ENCODE results near the gene C4orf50.

The C4orf50 gene

GRCh38 chr4:5992828-5993321 lies 25.4 kb downstream of the C4orf50 start:
- no peak overlapping the region for H3K9ac ChIP-seq (ENCODE audit: low read length in 2 of 2)
- peaks cover 9 to 12% of the 10 kb centered on the region in 2 donors for H3K27me3 ChIP-seq (ENCODE audit: control insufficient read depth in 1 of 2, insufficient read depth in 2 of 2, low read length in 2 of 2)

DNA sequence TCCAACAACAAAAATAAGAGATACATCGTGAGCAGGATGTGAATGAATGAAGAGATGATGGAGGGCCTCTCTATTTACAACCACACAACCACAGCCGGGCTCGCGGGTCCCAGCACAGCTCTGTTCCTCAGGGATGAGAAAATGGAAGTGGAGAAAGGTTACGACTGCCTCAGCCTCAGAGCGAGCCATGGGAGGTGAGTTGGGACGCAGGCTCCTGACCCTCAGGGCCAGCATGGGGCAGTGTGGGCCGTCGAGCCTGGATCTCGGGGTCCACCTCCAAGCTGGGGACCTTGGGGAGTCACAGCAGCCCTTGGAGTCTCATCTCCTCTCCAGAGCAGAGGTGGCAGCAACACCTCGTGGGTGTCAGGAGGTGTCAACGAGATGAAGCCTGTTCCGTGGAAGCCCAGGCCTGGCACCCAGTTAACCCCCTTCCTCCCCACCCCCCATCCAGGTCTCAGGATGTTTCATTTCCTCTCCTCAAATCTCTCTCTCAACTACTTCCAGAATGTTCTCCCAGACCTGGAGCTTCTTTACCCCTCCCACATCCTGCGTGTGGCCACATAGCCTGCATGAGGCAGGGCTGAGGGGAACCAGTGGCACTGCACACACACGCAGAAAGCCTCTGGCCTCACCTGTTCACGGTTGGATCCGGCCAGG lies 25.9 kb downstream of the C4orf50 start:
- Histone ChIP-seq H3K27ac (ENCODE audit: low read length) (no peak overlapping the region), H3K9ac (ENCODE audit: low read length in 2 of 2) (no peak overlapping the region), H3K36me3 (ENCODE audit: control insufficient read depth in 2 of 2, insufficient read depth in 2 of 2, low read length in 2 of 2) (no peaks in the 10 kb centered on the region), H3K4me1 (ENCODE audit: control insufficient read depth, insufficient read depth, low read length) (no peaks in the 10 kb centered on the region), H3K27me3 (ENCODE audit: control insufficient read depth in 1 of 2, insufficient read depth in 2 of 2, low read length in 2 of 2) (peaks cover 9 to 12% of the 10 kb centered on the region in 2 donors), H3K9me3 (ENCODE audit: control insufficient read depth in 2 of 2, low read length in 2 of 2) (no peaks in the 10 kb centered on the region), H3K4me3 (ENCODE audit: low read length in 2 of 2) (no peak overlapping the region)

More at GRCh38 chr4:5992828-5993321, 25.4 kb downstream of the C4orf50 start:
- Histone ChIP-seq H3K4me1 (ENCODE audit: control insufficient read depth, insufficient read depth, low read length) (no peaks in the 10 kb centered on the region), H3K27ac (ENCODE audit: low read length) (no peak overlapping the region), H3K4me3 (ENCODE audit: low read length in 2 of 2) (no peak overlapping the region), H3K36me3 (ENCODE audit: control insufficient read depth in 2 of 2, insufficient read depth in 2 of 2, low read length in 2 of 2) (no peaks in the 10 kb centered on the region), H3K9me3 (ENCODE audit: control insufficient read depth in 2 of 2, low read length in 2 of 2) (no peaks in the 10 kb centered on the region)

GRCh38 chr4:5991405-5991804 lies 26.8 kb downstream of the C4orf50 start:
- no peak overlapping the region for H3K4me3 ChIP-seq (ENCODE audit: low read length in 2 of 2)
- H3K27me3 ChIP-seq (ENCODE audit: control insufficient read depth in 1 of 2, insufficient read depth in 2 of 2, low read length in 2 of 2) = peaks cover 9 to 12% of the 10 kb centered on the region in 2 donors
- no peaks in the 10 kb centered on the region for H3K9me3 ChIP-seq (ENCODE audit: control insufficient read depth in 2 of 2, low read length in 2 of 2)
- no peaks in the 10 kb centered on the region for H3K36me3 ChIP-seq (ENCODE audit: control insufficient read depth in 2 of 2, insufficient read depth in 2 of 2, low read length in 2 of 2)
- no peak overlapping the region for H3K9ac ChIP-seq (ENCODE audit: low read length in 2 of 2)
- H3K27ac ChIP-seq (ENCODE audit: low read length) = no peak overlapping the region
- H3K4me1 ChIP-seq (ENCODE audit: control insufficient read depth, insufficient read depth, low read length) = no peaks in the 10 kb centered on the region

DNA sequence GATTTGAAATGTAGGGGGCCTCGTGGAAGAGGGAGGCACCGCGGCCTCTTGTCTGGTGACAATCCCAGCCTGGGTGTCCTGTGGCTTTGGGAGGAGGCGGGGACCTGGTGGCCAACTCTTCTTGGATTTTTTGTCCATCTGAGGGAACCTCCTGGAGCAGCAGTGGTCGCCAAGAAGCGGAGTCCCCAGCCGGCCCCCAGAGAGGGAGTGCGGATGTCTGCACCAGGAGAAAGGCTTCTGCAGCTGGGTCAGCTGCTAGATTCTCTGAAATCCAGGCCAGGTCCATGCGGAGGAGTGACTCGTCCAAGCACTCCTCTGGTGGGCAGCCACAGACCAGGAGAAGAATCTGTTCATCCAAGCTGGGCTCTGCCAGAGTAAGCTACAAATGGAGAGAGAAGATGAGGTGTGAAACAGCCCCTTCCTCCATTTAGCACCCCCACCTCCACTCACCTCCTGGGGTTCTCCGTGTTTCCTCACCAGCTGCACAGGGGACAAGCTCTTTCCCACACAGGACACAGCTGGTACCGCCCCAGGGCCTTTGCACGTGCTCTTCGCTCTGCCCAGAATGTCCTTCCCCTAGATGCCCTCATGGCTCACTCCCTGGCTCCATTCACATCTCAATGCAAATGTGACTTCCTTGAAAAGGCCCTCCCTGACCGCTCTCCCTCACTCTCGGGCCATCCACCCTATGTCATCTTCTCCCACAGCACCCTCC lies 27.6 kb downstream of the C4orf50 start:
- peaks cover 9 to 12% of the 10 kb centered on the region in 2 donors for H3K27me3 ChIP-seq (ENCODE audit: control insufficient read depth in 1 of 2, insufficient read depth in 2 of 2, low read length in 2 of 2)
- H3K4me1 ChIP-seq (ENCODE audit: control insufficient read depth, insufficient read depth, low read length) = no peaks in the 10 kb centered on the region
- H3K27ac ChIP-seq (ENCODE audit: low read length) = no peak overlapping the region
- no peak overlapping the region for H3K9ac ChIP-seq (ENCODE audit: low read length in 2 of 2)
- no peak overlapping the region for H3K4me3 ChIP-seq (ENCODE audit: low read length in 2 of 2)
- no peaks in the 10 kb centered on the region for H3K36me3 ChIP-seq (ENCODE audit: control insufficient read depth in 2 of 2, insufficient read depth in 2 of 2, low read length in 2 of 2)
- no peaks in the 10 kb centered on the region for H3K9me3 ChIP-seq (ENCODE audit: control insufficient read depth in 2 of 2, low read length in 2 of 2)

DNA sequence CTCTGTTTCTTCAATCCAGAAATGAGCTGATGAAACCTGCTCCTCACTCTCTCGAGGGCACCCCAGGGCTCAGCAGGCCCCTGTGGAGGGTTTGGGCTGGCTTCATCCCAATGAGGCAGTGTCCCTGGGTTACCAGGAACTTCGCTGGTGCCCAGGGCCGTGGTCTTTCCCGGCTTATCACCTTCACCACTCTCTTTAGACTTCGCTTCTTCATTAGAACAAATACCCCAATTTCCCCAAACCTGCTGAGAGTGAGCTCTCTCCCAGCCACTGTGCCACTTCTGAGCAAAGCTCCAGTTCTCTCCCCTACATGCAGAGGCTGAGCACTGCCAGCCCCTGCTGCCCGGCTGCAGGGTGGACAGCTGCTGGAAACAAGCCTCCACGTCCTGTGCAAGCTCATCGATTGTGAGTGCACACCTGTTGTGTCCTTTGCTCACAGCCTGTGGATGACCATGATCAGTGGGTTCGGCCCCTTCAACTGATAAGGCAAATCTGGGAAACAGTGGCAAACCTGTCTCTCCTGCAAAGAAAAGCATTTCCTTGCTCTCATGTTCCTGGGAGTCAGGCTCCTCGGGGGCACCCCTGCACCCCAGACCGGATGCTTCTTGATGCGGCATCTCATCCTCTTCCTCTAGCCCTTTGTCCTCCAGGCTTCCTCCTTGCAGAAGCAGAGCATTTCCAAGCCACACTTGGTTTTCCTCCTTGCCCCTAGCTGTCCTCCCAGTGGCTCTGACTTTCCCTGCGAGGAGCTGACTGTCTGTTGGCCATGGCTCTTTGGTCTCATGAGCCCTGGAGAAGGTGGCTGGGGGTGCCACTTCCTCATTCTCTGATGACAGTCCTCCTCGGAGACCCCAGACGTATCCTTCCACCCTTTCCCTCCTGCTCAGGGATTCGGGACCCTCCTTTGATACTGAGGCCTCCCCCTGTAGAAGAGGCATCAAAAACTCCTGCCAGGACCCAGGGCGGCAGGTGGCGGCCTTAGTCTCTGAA lies 28.7 kb downstream of the C4orf50 start:
- no peaks in the 10 kb centered on the region for H3K36me3 ChIP-seq (ENCODE audit: control insufficient read depth in 2 of 2, insufficient read depth in 2 of 2, low read length in 2 of 2)
- no peak overlapping the region for H3K27ac ChIP-seq (ENCODE audit: low read length)
- no peak overlapping the region for H3K9ac ChIP-seq (ENCODE audit: low read length in 2 of 2)
- no peak overlapping the region for H3K4me3 ChIP-seq (ENCODE audit: low read length in 2 of 2)
- H3K4me1 ChIP-seq (ENCODE audit: control insufficient read depth, insufficient read depth, low read length) = no peaks in the 10 kb centered on the region
- peaks cover 9 to 11% of the 10 kb centered on the region in 2 donors for H3K27me3 ChIP-seq (ENCODE audit: control insufficient read depth in 1 of 2, insufficient read depth in 2 of 2, low read length in 2 of 2)
- no peaks in the 10 kb centered on the region for H3K9me3 ChIP-seq (ENCODE audit: control insufficient read depth in 2 of 2, low read length in 2 of 2)

GRCh38 chr4:5988086-5988845 lies 30.0 kb downstream of the C4orf50 start:
- Histone ChIP-seq H3K4me1 (ENCODE audit: control insufficient read depth, insufficient read depth, low read length) (no peaks in the 10 kb centered on the region), H3K36me3 (ENCODE audit: control insufficient read depth in 2 of 2, insufficient read depth in 2 of 2, low read length in 2 of 2) (no peaks in the 10 kb centered on the region), H3K27ac (ENCODE audit: low read length) (no peak overlapping the region), H3K9ac (ENCODE audit: low read length in 2 of 2) (no peak overlapping the region), H3K27me3 (ENCODE audit: control insufficient read depth in 1 of 2, insufficient read depth in 2 of 2, low read length in 2 of 2) (peaks cover 5 to 7% of the 10 kb centered on the region in 2 donors), H3K9me3 (ENCODE audit: control insufficient read depth in 2 of 2, low read length in 2 of 2) (peaks cover 0 to 3% of the 10 kb centered on the region in 2 donors), H3K4me3 (ENCODE audit: low read length in 2 of 2) (no peak overlapping the region)

GRCh38 chr4:5984843-5985242 lies 33.4 kb downstream of the C4orf50 start:
- H3K36me3 ChIP-seq (ENCODE audit: control insufficient read depth in 2 of 2, insufficient read depth in 2 of 2, low read length in 2 of 2) = no peaks in the 10 kb centered on the region
- no peak overlapping the region for H3K4me3 ChIP-seq (ENCODE audit: low read length in 2 of 2)
- H3K4me1 ChIP-seq (ENCODE audit: control insufficient read depth, insufficient read depth, low read length) = no peaks in the 10 kb centered on the region
- peaks cover 5 to 6% of the 10 kb centered on the region in 2 donors for H3K27me3 ChIP-seq (ENCODE audit: control insufficient read depth in 1 of 2, insufficient read depth in 2 of 2, low read length in 2 of 2)
- no peak overlapping the region for H3K9ac ChIP-seq (ENCODE audit: low read length in 2 of 2)
- H3K27ac ChIP-seq (ENCODE audit: low read length) = no peak overlapping the region
- peaks cover 0 to 3% of the 10 kb centered on the region in 2 donors for H3K9me3 ChIP-seq (ENCODE audit: control insufficient read depth in 2 of 2, low read length in 2 of 2)

- Histone ChIP-seq H3K36me3 (ENCODE audit: control insufficient read depth in 2 of 2, insufficient read depth in 2 of 2, low read length in 2 of 2) (no peaks in the 10 kb centered on the region), H3K9me3 (ENCODE audit: control insufficient read depth in 2 of 2, low read length in 2 of 2) (peaks cover 0 to 3% of the 10 kb centered on the region in 2 donors), H3K27me3 (ENCODE audit: control insufficient read depth in 1 of 2, insufficient read depth in 2 of 2, low read length in 2 of 2) (peaks cover 5 to 6% of the 10 kb centered on the region in 2 donors), H3K4me1 (ENCODE audit: control insufficient read depth, insufficient read depth, low read length) (no peaks in the 10 kb centered on the region), H3K27ac (ENCODE audit: low read length) (no peak overlapping the region), H3K9ac (ENCODE audit: low read length in 2 of 2) (no peak overlapping the region), H3K4me3 (ENCODE audit: low read length in 2 of 2) (no peak overlapping the region)
Observed at GRCh38 chr4:5982156-5982973, 35.9 kb downstream of the C4orf50 start.

GRCh38 chr4:5980436-5981155 lies 37.6 kb downstream of the C4orf50 start:
- Histone ChIP-seq H3K9ac (ENCODE audit: low read length in 2 of 2) (no peak overlapping the region), H3K4me3 (ENCODE audit: low read length in 2 of 2) (no peak overlapping the region), H3K27me3 (ENCODE audit: control insufficient read depth in 1 of 2, insufficient read depth in 2 of 2, low read length in 2 of 2) (peaks cover 5 to 13% of the 10 kb centered on the region in 2 donors), H3K9me3 (ENCODE audit: control insufficient read depth in 2 of 2, low read length in 2 of 2) (peaks cover 0 to 3% of the 10 kb centered on the region in 2 donors), H3K4me1 (ENCODE audit: control insufficient read depth, insufficient read depth, low read length) (no peaks in the 10 kb centered on the region), H3K36me3 (ENCODE audit: control insufficient read depth in 2 of 2, insufficient read depth in 2 of 2, low read length in 2 of 2) (no peaks in the 10 kb centered on the region), H3K27ac (ENCODE audit: low read length) (no peak overlapping the region)

Data from stomach smooth muscle (tissue), 2 donors.